ENCODE results near the gene CCL17.
"Not testable (repeated sequence)": the region's sequence is repeated elsewhere in the genome, so short reads cannot be mapped to it uniquely, and the experiment has no call there.

CCL17 gene

GRCh38 chr16:57424583-57424982 lies 20.0 kb downstream of the CCL17 start:
- Histone ChIP-seq H3K9me3 (ENCODE audit: low read length) (no peaks in the 10 kb centered on the region), H3K4me3 (ENCODE audit: low read depth in 1 of 2, low read length in 2 of 2) (no peak overlapping the region), H3K27me3 (ENCODE audit: control insufficient read depth in 1 of 2, insufficient read depth in 2 of 2, low read length in 2 of 2) (no peaks in the 10 kb centered on the region), H3K27ac (ENCODE audit: low read depth, low read length) (no peak overlapping the region), H3K4me1 (ENCODE audit: insufficient read depth, low read length) (peaks cover 9% of the 10 kb centered on the region), H3K36me3 (ENCODE audit: insufficient read depth, low read length) (peaks cover 15% of the 10 kb centered on the region), H3K9ac (ENCODE audit: low read length) (no peak overlapping the region)

DNA sequence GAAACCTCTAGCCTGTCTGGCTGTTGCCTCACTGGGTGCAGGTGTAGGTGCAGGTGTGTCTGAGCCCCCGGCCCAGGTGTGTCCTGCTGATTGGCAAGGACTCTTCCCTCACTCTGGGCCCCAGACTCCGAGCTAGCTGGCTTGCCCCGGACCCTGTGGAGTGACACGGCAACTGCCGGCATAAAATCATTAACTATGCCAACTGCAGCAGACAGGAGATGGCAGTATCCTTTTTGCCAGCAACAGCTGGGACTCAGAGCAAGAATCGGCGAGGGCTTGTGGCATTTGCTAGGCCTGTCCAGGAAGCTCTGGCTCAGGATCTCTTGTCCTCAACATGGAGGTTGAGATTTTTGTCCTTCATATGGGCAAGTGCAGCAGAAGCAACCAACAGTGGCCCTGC lies 21.8 kb downstream of the CCL17 start:
- no peak overlapping the region for H3K9ac ChIP-seq (ENCODE audit: low read length)
- H3K9me3 ChIP-seq (ENCODE audit: low read length) = no peaks in the 10 kb centered on the region
- H3K27me3 ChIP-seq (ENCODE audit: control insufficient read depth in 1 of 2, insufficient read depth in 2 of 2, low read length in 2 of 2) = no peaks in the 10 kb centered on the region
- no peak overlapping the region for H3K27ac ChIP-seq (ENCODE audit: low read depth, low read length)
- H3K4me3 ChIP-seq (ENCODE audit: low read depth in 1 of 2, low read length in 2 of 2) = no peak overlapping the region
- H3K4me1 ChIP-seq (ENCODE audit: insufficient read depth, low read length) = peaks cover 9% of the 10 kb centered on the region
- peaks cover 32% of the 10 kb centered on the region for H3K36me3 ChIP-seq (ENCODE audit: insufficient read depth, low read length)

GRCh38 chr16:57427307-57427706 lies 22.7 kb downstream of the CCL17 start:
- peaks cover 38% of the 10 kb centered on the region for H3K36me3 ChIP-seq (ENCODE audit: insufficient read depth, low read length)
- no peak overlapping the region for H3K9ac ChIP-seq (ENCODE audit: low read length)
- no peak overlapping the region for H3K27ac ChIP-seq (ENCODE audit: low read depth, low read length)
- no peaks in the 10 kb centered on the region for H3K27me3 ChIP-seq (ENCODE audit: control insufficient read depth in 1 of 2, insufficient read depth in 2 of 2, low read length in 2 of 2)
- H3K4me3 ChIP-seq (ENCODE audit: low read depth in 1 of 2, low read length in 2 of 2) = no peak overlapping the region
- no peaks in the 10 kb centered on the region for H3K9me3 ChIP-seq (ENCODE audit: low read length)
- H3K4me1 ChIP-seq (ENCODE audit: insufficient read depth, low read length) = peaks cover 4% of the 10 kb centered on the region

- no peak overlapping the region for H3K4me3 ChIP-seq (ENCODE audit: low read depth in 1 of 2, low read length in 2 of 2)
- H3K27me3 ChIP-seq (ENCODE audit: control insufficient read depth in 1 of 2, insufficient read depth in 2 of 2, low read length in 2 of 2) = no peaks in the 10 kb centered on the region
- H3K9ac ChIP-seq (ENCODE audit: low read length) = no peak overlapping the region
- peaks cover 43% of the 10 kb centered on the region for H3K36me3 ChIP-seq (ENCODE audit: insufficient read depth, low read length)
- no peaks in the 10 kb centered on the region for H3K9me3 ChIP-seq (ENCODE audit: low read length)
- no peak overlapping the region for H3K27ac ChIP-seq (ENCODE audit: low read depth, low read length)
- H3K4me1 ChIP-seq (ENCODE audit: insufficient read depth, low read length) = no peaks in the 10 kb centered on the region
Measured at GRCh38 chr16:57427824-57428223, 23.3 kb downstream of the CCL17 start.

- Histone ChIP-seq H3K9ac (ENCODE audit: low read length) (no peak overlapping the region), H3K4me1 (ENCODE audit: insufficient read depth, low read length) (no peaks in the 10 kb centered on the region), H3K27me3 (ENCODE audit: control insufficient read depth in 1 of 2, insufficient read depth in 2 of 2, low read length in 2 of 2) (no peaks in the 10 kb centered on the region), H3K27ac (ENCODE audit: low read depth, low read length) (no peak overlapping the region), H3K9me3 (ENCODE audit: low read length) (no peaks in the 10 kb centered on the region), H3K36me3 (ENCODE audit: insufficient read depth, low read length) (peaks cover 70% of the 10 kb centered on the region), H3K4me3 (ENCODE audit: low read depth in 1 of 2, low read length in 2 of 2) (no peak overlapping the region)
Measured at GRCh38 chr16:57430955-57431354, 26.4 kb downstream of the CCL17 start.

GRCh38 chr16:57432505-57432904 lies 27.9 kb downstream of the CCL17 start:
- Histone ChIP-seq H3K9ac (ENCODE audit: low read length) (no peak overlapping the region), H3K27ac (ENCODE audit: low read depth, low read length) (no peak overlapping the region), H3K4me1 (ENCODE audit: insufficient read depth, low read length) (no peaks in the 10 kb centered on the region)

DNA sequence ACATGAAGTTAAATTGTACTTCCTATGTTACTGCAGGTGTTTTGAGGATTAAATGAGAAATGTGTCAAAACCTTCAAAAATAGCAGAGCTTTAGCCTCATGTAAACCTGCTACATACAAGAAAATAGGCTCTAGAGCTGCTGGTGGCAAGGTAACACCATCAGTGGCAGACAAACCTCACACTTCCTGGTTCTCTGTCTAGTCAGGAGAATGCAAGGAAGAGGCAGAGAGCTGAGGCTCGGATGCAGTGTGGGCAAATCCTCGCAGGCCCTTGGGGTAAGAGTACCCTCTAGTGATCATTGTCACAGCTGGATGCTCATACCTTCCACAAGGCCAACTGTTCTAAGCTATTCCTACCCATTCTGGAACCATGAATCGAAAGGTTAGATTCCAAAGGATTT lies 28.4 kb downstream of the CCL17 start:
- Histone ChIP-seq H3K4me1 (ENCODE audit: insufficient read depth, low read length) (no peaks in the 10 kb centered on the region), H3K27ac (ENCODE audit: low read depth, low read length) (no peak overlapping the region), H3K36me3 (ENCODE audit: insufficient read depth, low read length) (peaks cover 70% of the 10 kb centered on the region), H3K9ac (ENCODE audit: low read length) (no peak overlapping the region), H3K27me3 (ENCODE audit: control insufficient read depth in 1 of 2, insufficient read depth in 2 of 2, low read length in 2 of 2) (no peaks in the 10 kb centered on the region), H3K9me3 (ENCODE audit: low read length) (no peaks in the 10 kb centered on the region), H3K4me3 (ENCODE audit: low read depth in 1 of 2, low read length in 2 of 2) (no peak overlapping the region)

More at GRCh38 chr16:57432505-57432904, 27.9 kb downstream of the CCL17 start:
- H3K4me3 ChIP-seq (ENCODE audit: low read depth in 1 of 2, low read length in 2 of 2) = no peak overlapping the region
- H3K36me3 ChIP-seq (ENCODE audit: insufficient read depth, low read length) = peaks cover 72% of the 10 kb centered on the region
- H3K27me3 ChIP-seq (ENCODE audit: control insufficient read depth in 1 of 2, insufficient read depth in 2 of 2, low read length in 2 of 2) = no peaks in the 10 kb centered on the region
- H3K9me3 ChIP-seq (ENCODE audit: low read length) = no peaks in the 10 kb centered on the region

GRCh38 chr16:57434003-57434402 lies 29.4 kb downstream of the CCL17 start:
- H3K27ac ChIP-seq (ENCODE audit: low read depth, low read length) = no peak overlapping the region

GRCh38 chr16:57435838-57436237 lies 31.3 kb downstream of the CCL17 start:
- Histone ChIP-seq H3K27me3 (ENCODE audit: control insufficient read depth in 1 of 2, insufficient read depth in 2 of 2, low read length in 2 of 2) (no peaks in the 10 kb centered on the region), H3K4me1 (ENCODE audit: insufficient read depth, low read length) (no peaks in the 10 kb centered on the region), H3K9ac (ENCODE audit: low read length) (no peak overlapping the region), H3K9me3 (ENCODE audit: low read length) (no peaks in the 10 kb centered on the region), H3K4me3 (ENCODE audit: low read depth in 1 of 2, low read length in 2 of 2) (no peak overlapping the region), H3K27ac (ENCODE audit: low read depth, low read length) (no peak overlapping the region), H3K36me3 (ENCODE audit: insufficient read depth, low read length) (peaks cover 68% of the 10 kb centered on the region)

More at GRCh38 chr16:57434003-57434402, 29.4 kb downstream of the CCL17 start:
- H3K9me3 ChIP-seq (ENCODE audit: low read length) = no peaks in the 10 kb centered on the region
- H3K4me3 ChIP-seq (ENCODE audit: low read depth in 1 of 2, low read length in 2 of 2) = no peak overlapping the region
- H3K9ac ChIP-seq (ENCODE audit: low read length) = no peak overlapping the region
- H3K36me3 ChIP-seq (ENCODE audit: insufficient read depth, low read length) = peaks cover 70% of the 10 kb centered on the region
- H3K4me1 ChIP-seq (ENCODE audit: insufficient read depth, low read length) = no peaks in the 10 kb centered on the region
- no peaks in the 10 kb centered on the region for H3K27me3 ChIP-seq (ENCODE audit: control insufficient read depth in 1 of 2, insufficient read depth in 2 of 2, low read length in 2 of 2)

GRCh38 chr16:57439947-57440346 lies 35.4 kb downstream of the CCL17 start:
- H3K9ac ChIP-seq (ENCODE audit: low read length); H3K27me3 ChIP-seq (ENCODE audit: control insufficient read depth in 1 of 2, insufficient read depth in 2 of 2, low read length in 2 of 2); H3K27ac ChIP-seq (ENCODE audit: low read depth, low read length); H3K4me3 ChIP-seq (ENCODE audit: low read depth in 1 of 2, low read length in 2 of 2); H3K4me1 ChIP-seq (ENCODE audit: insufficient read depth, low read length); H3K9me3 ChIP-seq (ENCODE audit: low read length): not testable (repeated sequence)
- H3K36me3 ChIP-seq (ENCODE audit: insufficient read depth, low read length) = peaks cover 30% of the 10 kb centered on the region

DNA sequence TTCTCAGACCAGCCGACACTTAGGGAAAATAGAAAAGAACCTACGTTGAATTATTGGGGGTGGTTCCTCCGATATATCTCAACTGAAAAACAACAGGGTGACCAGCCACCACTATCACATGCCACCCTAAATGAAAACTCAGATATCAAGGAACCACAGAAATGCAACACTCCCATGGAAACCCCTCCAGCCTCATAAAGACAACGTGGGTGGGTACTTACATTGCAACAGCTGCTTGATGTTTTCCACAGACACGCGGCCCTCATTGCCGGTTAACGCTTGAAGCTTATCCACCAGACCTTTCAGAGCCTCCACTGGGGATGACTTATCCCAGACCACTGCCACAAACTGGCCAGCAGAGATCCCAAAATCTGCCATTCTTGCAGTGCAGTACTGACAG lies 36.0 kb downstream of the CCL17 start:
- not testable (repeated sequence) for H3K27me3 ChIP-seq (ENCODE audit: control insufficient read depth in 1 of 2, insufficient read depth in 2 of 2, low read length in 2 of 2); H3K9me3 ChIP-seq (ENCODE audit: low read length); H3K27ac ChIP-seq (ENCODE audit: low read depth, low read length); H3K9ac ChIP-seq (ENCODE audit: low read length); H3K4me3 ChIP-seq (ENCODE audit: low read depth in 1 of 2, low read length in 2 of 2); H3K4me1 ChIP-seq (ENCODE audit: insufficient read depth, low read length)
- peaks cover 27% of the 10 kb centered on the region for H3K36me3 ChIP-seq (ENCODE audit: insufficient read depth, low read length)

GRCh38 chr16:57444711-57445110 lies 40.1 kb downstream of the CCL17 start:
- no peaks in the 10 kb centered on the region for H3K27me3 ChIP-seq (ENCODE audit: control insufficient read depth in 1 of 2, insufficient read depth in 2 of 2, low read length in 2 of 2)
- H3K36me3 ChIP-seq (ENCODE audit: insufficient read depth, low read length) = peaks cover 5% of the 10 kb centered on the region
- no peak overlapping the region for H3K27ac ChIP-seq (ENCODE audit: low read depth, low read length)
- H3K9ac ChIP-seq (ENCODE audit: low read length) = no peak overlapping the region
- H3K4me3 ChIP-seq (ENCODE audit: low read depth in 1 of 2, low read length in 2 of 2) = no peak overlapping the region
- no peaks in the 10 kb centered on the region for H3K9me3 ChIP-seq (ENCODE audit: low read length)
- H3K4me1 ChIP-seq (ENCODE audit: insufficient read depth, low read length) = peaks cover 24% of the 10 kb centered on the region

Data from muscle layer of colon (tissue), 2 donors.